ENCODE data around the gene LRRFIP2. TPM values are rescaled to one million over a fixed set of nuclear protein-coding genes. Genes with fewer than 3 reads are reported as not detected.
"Not testable (repeated sequence)": the region's sequence is repeated elsewhere in the genome, so short reads cannot be mapped to it uniquely, and the experiment has no call there.

LRRFIP2 gene
- total RNA-seq, 2 donors from 2014 or later, result 102 to 134 TPM

DNA sequence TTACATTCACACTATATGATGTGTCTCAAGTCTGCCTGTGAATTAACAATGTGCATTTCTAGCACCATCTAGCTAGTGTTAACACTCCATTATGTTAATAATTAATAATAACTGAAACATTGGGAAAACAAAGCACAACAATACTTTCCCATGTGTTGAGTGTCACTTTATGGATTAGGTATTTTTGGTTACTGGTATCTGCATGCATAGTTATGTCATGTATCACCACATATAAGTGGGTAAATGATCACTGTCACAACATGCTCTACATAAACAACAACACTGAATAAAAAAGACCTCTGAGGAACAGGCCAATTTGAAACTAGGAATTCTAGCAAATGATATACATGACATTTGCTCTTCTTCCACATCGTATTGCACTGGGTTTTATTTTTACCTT is 106.4 kb downstream of the LRRFIP2 start:
- intact Hi-C loops (cut with DNase I), result no loop called here
- Histone ChIP-seq H3K4me3 (no peak overlapping the region), H3K9me3 (no peaks in the 10 kb centered on the region), H3K36me3 (peaks cover 0 to 1% of the 10 kb centered on the region in 2 donors), H3K27me3 (replicated peaks; ENCODE audit: insufficient read depth) (no peaks in the 10 kb centered on the region), H3K4me1 (replicated peaks) (no peaks in the 10 kb centered on the region), H3K27ac (no peak overlapping the region)
- no peak for TF ChIP-seq POLR2AphosphoS5 (IDR thresholded peaks at IDR 0.05)
- TF ChIP-seq, protein P1, sequence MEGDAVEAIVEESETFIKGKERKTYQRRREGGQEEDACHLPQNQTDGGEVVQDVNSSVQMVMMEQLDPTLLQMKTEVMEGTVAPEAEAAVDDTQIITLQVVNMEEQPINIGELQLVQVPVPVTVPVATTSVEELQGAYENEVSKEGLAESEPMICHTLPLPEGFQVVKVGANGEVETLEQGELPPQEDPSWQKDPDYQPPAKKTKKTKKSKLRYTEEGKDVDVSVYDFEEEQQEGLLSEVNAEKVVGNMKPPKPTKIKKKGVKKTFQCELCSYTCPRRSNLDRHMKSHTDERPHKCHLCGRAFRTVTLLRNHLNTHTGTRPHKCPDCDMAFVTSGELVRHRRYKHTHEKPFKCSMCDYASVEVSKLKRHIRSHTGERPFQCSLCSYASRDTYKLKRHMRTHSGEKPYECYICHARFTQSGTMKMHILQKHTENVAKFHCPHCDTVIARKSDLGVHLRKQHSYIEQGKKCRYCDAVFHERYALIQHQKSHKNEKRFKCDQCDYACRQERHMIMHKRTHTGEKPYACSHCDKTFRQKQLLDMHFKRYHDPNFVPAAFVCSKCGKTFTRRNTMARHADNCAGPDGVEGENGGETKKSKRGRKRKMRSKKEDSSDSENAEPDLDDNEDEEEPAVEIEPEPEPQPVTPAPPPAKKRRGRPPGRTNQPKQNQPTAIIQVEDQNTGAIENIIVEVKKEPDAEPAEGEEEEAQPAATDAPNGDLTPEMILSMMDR (IDR thresholded peaks at IDR 0.05), result no peak
- TF ChIP-seq POLR2A (IDR thresholded peaks at IDR 0.05), result no peak
- WGBS, result 89% methylated on average over 1 of the region's 1 CpG
- no peak for DNase-seq (ENCODE audit: low spot score)

DNA sequence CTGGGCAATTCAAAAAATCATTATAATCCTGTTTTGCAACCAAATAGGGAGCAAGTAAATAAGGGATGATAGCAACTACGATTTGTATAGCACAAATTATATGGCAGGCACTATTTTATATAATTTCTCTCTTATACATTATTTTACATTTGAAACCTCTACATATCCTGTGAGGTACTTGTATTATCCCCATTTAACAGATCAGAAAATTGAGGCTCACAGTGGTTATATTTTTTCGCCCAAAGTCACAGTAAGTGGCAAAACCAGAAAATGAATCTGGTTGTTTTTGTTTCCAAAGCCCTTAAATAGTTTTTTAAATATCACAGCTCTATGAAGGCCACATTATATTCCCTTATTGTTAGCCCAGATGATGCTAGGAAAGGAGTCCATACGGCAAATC is 106.8 kb downstream of the LRRFIP2 start:
- H3K9me3 ChIP-seq, result no peaks in the 10 kb centered on the region
- intact Hi-C loops (cut with DNase I), result no loop called here
- no peak for DNase-seq (ENCODE audit: low spot score)
- H3K27me3 ChIP-seq (replicated peaks; ENCODE audit: insufficient read depth), result no peaks in the 10 kb centered on the region
- H3K27ac ChIP-seq, result peak overlapping the region in 1 of 2 donors; percentile 17
- no peak for TF ChIP-seq POLR2A (IDR thresholded peaks at IDR 0.05)
- no peak for TF ChIP-seq POLR2AphosphoS5 (IDR thresholded peaks at IDR 0.05)
- TF ChIP-seq, protein P1 (IDR thresholded peaks at IDR 0.05), result no peak
- H3K36me3 ChIP-seq, result peaks cover 0 to 4% of the 10 kb centered on the region in 2 donors
- 91% methylated on average over 3 of the region's 3 CpGs for WGBS
- H3K4me1 ChIP-seq (replicated peaks), result no peaks in the 10 kb centered on the region
- no peak overlapping the region for H3K4me3 ChIP-seq

DNA sequence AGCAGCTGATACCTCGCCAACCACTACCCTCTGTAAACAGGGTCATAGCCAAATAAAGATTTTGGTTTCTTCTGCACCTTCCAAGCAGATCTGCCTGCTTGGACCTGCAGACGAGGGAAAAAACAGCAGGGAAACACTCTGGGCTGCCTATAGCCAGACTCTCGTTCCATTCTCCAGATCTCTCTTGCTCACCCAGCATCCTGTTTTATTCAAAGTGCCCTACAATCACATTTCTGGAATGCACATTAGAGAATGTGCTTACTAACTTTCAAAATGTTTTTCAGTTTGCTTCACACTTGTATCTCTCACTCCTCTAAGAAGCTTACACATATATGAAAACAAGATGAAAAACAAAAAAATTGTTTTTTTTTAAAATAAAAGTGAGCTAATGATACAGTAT is 109.6 kb downstream of the LRRFIP2 start:
- intact Hi-C loops (cut with DNase I), result no loop called here
- Histone ChIP-seq H3K4me3 (no peak overlapping the region), H3K36me3 (peaks cover 4 to 5% of the 10 kb centered on the region in 2 donors), H3K9me3 (no peaks in the 10 kb centered on the region), H3K4me1 (replicated peaks) (no peaks in the 10 kb centered on the region), H3K27ac (peak overlapping the region in 1 of 2 donors; percentile 57), H3K27me3 (replicated peaks; ENCODE audit: insufficient read depth) (no peaks in the 10 kb centered on the region)
- TF ChIP-seq, protein P1 (IDR thresholded peaks at IDR 0.05), result no peak
- no peak for TF ChIP-seq POLR2AphosphoS5 (IDR thresholded peaks at IDR 0.05)
- TF ChIP-seq POLR2A (IDR thresholded peaks at IDR 0.05), result no peak
- 58% methylated on average over 3 of the region's 3 CpGs for WGBS
- no peak for DNase-seq (ENCODE audit: low spot score)

DNA sequence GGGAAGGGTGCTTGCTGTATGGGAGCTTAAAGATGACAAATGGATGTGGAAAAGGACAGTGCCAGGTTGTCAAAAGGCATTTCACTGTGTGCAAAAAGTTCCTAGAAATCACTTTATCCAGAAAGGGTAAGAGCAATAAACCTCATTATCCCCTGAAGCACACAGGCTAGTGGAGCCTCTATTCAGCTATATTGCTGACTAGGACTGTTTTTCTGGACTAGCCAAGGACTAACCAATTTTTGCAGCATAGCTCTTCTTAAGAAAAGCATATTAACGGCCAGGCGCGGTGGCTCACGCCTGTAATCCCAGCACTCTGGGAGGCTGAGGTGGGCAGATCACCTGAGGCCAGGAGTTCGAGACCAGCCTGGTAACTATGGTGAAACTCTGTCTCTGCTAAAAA is 116.3 kb downstream of the LRRFIP2 start:
- peak overlapping the region in 1 of 2 donors; percentile 70 for H3K27ac ChIP-seq
- peaks cover 8% of the 10 kb centered on the region for H3K4me1 ChIP-seq (replicated peaks)
- H3K4me3 ChIP-seq, result no peak overlapping the region
- intact Hi-C loops (cut with DNase I), result no loop called here
- H3K36me3 ChIP-seq, result peaks cover 5 to 6% of the 10 kb centered on the region in 2 donors
- H3K27me3 ChIP-seq (replicated peaks; ENCODE audit: insufficient read depth), result no peaks in the 10 kb centered on the region
- TF ChIP-seq, protein P1 (IDR thresholded peaks at IDR 0.05), result no peak
- H3K9me3 ChIP-seq, result no peaks in the 10 kb centered on the region
- 92% methylated on average over 5 of the region's 5 CpGs for WGBS
- DNase-seq (ENCODE audit: low spot score), result no peak

DNA sequence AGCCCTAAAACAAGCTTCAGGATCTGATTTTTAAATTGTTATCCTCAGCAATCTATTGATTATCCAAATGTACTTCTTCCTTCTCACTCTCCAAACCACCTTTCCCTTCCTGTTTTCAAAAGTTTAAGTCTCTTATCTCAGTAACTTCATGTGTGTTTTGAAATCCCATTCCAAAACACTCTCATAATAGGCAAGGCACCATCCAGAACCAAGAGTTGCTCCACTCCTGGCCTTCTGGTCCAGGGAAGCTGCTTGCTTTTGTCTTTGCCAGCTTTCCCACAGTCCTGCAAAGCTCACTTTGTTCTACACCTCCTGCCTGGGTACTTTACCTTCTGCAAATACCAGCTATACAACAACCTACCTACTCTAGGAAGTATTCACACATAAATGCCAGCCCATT is 117.6 kb downstream of the LRRFIP2 start:
- Histone ChIP-seq H3K4me3 (no peak overlapping the region), H3K4me1 (replicated peaks) (peaks cover 8% of the 10 kb centered on the region), H3K36me3 (peaks cover 0 to 2% of the 10 kb centered on the region in 2 donors), H3K9me3 (no peaks in the 10 kb centered on the region), H3K27me3 (replicated peaks; ENCODE audit: insufficient read depth) (no peaks in the 10 kb centered on the region), H3K27ac (peak overlapping the region; percentile 15 to 70)
- no peak for DNase-seq (ENCODE audit: low spot score)
- intact Hi-C loops (cut with DNase I), result no loop called here
- TF ChIP-seq, protein P1 (IDR thresholded peaks at IDR 0.05), result no peak

DNA sequence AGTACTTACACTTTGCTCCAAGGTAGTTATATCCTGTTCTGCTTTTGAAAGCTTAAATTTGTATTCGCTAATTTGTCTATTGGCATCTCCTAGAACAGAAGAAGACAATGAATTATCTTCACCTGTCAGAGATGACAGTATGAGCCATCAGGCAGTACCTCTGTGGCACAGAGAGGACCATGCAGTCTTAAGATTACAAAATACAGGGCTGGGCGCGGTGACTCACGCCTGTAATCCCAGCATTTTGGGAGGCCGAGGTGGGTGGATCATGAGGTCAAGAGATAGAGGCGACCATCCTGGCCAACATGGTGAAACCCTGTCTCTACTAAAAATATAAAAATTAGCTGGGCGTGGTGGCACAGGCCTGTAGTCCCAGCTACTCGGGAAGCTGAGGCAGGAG is 119.3 kb downstream of the LRRFIP2 start:
- H3K36me3 ChIP-seq; DNase-seq (ENCODE audit: low spot score); H3K4me3 ChIP-seq; intact Hi-C loops (cut with DNase I); H3K27me3 ChIP-seq (replicated peaks; ENCODE audit: insufficient read depth); H3K9me3 ChIP-seq; H3K4me1 ChIP-seq (replicated peaks): not testable (repeated sequence)
- peak overlapping the region; percentile 61 to 70 for H3K27ac ChIP-seq
- WGBS, result 94% methylated on average over 8 of the region's 8 CpGs
